Measurements from ENCODE around the gene ZBTB7C.

GRCh38 chr18:47992266-47992665, 416.9 kb downstream of the ZBTB7C start:
- TF ChIP-seq, protein P1, sequence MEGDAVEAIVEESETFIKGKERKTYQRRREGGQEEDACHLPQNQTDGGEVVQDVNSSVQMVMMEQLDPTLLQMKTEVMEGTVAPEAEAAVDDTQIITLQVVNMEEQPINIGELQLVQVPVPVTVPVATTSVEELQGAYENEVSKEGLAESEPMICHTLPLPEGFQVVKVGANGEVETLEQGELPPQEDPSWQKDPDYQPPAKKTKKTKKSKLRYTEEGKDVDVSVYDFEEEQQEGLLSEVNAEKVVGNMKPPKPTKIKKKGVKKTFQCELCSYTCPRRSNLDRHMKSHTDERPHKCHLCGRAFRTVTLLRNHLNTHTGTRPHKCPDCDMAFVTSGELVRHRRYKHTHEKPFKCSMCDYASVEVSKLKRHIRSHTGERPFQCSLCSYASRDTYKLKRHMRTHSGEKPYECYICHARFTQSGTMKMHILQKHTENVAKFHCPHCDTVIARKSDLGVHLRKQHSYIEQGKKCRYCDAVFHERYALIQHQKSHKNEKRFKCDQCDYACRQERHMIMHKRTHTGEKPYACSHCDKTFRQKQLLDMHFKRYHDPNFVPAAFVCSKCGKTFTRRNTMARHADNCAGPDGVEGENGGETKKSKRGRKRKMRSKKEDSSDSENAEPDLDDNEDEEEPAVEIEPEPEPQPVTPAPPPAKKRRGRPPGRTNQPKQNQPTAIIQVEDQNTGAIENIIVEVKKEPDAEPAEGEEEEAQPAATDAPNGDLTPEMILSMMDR (IDR thresholded peaks at IDR 0.05), result no peak
- no peak for TF ChIP-seq EZH2 (IDR thresholded peaks at IDR 0.05; ENCODE audit: borderline replicate concordance, insufficient read depth, low read depth, low read length, poor library complexity, severe bottlenecking)

Measured in B cell (primary cell).